ENCODE results near the gene PLTP. TPM values are rescaled to one million over a fixed set of nuclear protein-coding genes. Genes with fewer than 3 reads are reported as not detected.

The PLTP gene
- total and polyA plus RNA-seq, 2 of the 13 experiments (the other 11 are each of a cell fraction or from before 2014, with no cell fraction given): 16.9 to 28.6 TPM

- no peak for TF ChIP-seq LRRFIP1 (CRISPR knock-in tag; conservative IDR thresholded peaks at IDR 0.05)
- TF ChIP-seq RFXANK (CRISPR knock-in tag; IDR thresholded peaks at IDR 0.05): no peak
- TF ChIP-seq SUZ12 (IDR thresholded peaks at IDR 0.05; ENCODE audit: low read depth, low read length): no peak
- TF ChIP-seq ZNF709 (CRISPR knock-in tag; IDR thresholded peaks at IDR 0.05): no peak
- TF ChIP-seq HMGXB3 (CRISPR knock-in tag; IDR thresholded peaks at IDR 0.05; ENCODE audit: borderline replicate concordance): no peak
- TF ChIP-seq ZNF34 (CRISPR knock-in tag; IDR thresholded peaks at IDR 0.05; ENCODE audit: borderline replicate concordance): peak; percentile 82
- TF ChIP-seq THRA (CRISPR knock-in tag; IDR thresholded peaks at IDR 0.05; ENCODE audit: borderline replicate concordance): no peak
- peak; percentile 17; the same call in 1 of the 2 replicates for TF ChIP-seq TFDP1 (CRISPR knock-in tag; IDR thresholded peaks at IDR 0.05; ENCODE audit: borderline replicate concordance)
- no peak for TF ChIP-seq PLSCR1 (CRISPR knock-in tag; IDR thresholded peaks at IDR 0.05; ENCODE audit: borderline replicate concordance)
- TF ChIP-seq ZNF513 (CRISPR knock-in tag; conservative IDR thresholded peaks at IDR 0.05): no peak
- peak; percentile 65; the same call in 1 of the 2 replicates for TF ChIP-seq MYPOP (CRISPR knock-in tag; IDR thresholded peaks at IDR 0.05)
- no peak for TF ChIP-seq ZNF644 (CRISPR knock-in tag; IDR thresholded peaks at IDR 0.05; ENCODE audit: low read depth)
- peak; percentile 84; the same call in 1 of the 2 replicates for TF ChIP-seq ZBTB8A (CRISPR knock-in tag; IDR thresholded peaks at IDR 0.05; ENCODE audit: borderline replicate concordance, low read depth)
- no peak for TF ChIP-seq FLYWCH1 (CRISPR knock-in tag; IDR thresholded peaks at IDR 0.05)
- TF ChIP-seq ZNF160 (CRISPR knock-in tag; IDR thresholded peaks at IDR 0.05): no peak
These were observed 22.2 kb upstream of the PLTP start (continued) for GRCh38 chr20:45934046-45934585.

Data from HepG2 (cell line).